HS-27A (cell line): ENCODE results near the gene GSTT2.

Source experiments
- DNase-seq: peaks from one replicate; pipeline ENCODE4 v3.0.0-alpha.2; 2012; ENCODE audit warnings: low read depth, missing footprints

Gene GSTT2

GRCh38 chr22:24009227-24010017 is 29.5 kb downstream of the GSTT2 start:
- DNase-seq, result no peak

- no peak for DNase-seq
Observed at GRCh38 chr22:24010018-24010391, 30.1 kb downstream of the GSTT2 start.

- no peak for DNase-seq
Observed at GRCh38 chr22:24011735-24012068, 31.8 kb downstream of the GSTT2 start.

GRCh38 chr22:24016156-24016555 is 36.2 kb downstream of the GSTT2 start:
- no peak for DNase-seq

- DNase-seq, result no peak
Observed at GRCh38 chr22:24021304-24021703, 41.4 kb downstream of the GSTT2 start.

- DNase-seq, result no peak
Observed at GRCh38 chr22:24023204-24023789, 43.4 kb downstream of the GSTT2 start.

GRCh38 chr22:24024354-24024753 is 44.4 kb downstream of the GSTT2 start:
- DNase-seq, result no peak

- no peak for DNase-seq
Observed at GRCh38 chr22:24025475-24025874, 45.5 kb downstream of the GSTT2 start.

- no peak for DNase-seq
Observed at GRCh38 chr22:24026056-24026455, 46.1 kb downstream of the GSTT2 start.

- no peak for DNase-seq
Observed at GRCh38 chr22:24026733-24027132, 46.8 kb downstream of the GSTT2 start.

GRCh38 chr22:24027389-24027975 is 47.5 kb downstream of the GSTT2 start:
- DNase-seq, result no peak

GRCh38 chr22:24027991-24028390 is 48.1 kb downstream of the GSTT2 start:
- no peak for DNase-seq

GRCh38 chr22:24028533-24028932 is 48.6 kb downstream of the GSTT2 start:
- no peak for DNase-seq

GRCh38 chr22:24029304-24029703 is 49.4 kb downstream of the GSTT2 start:
- no peak for DNase-seq

GRCh38 chr22:24030186-24030702 is 50.3 kb downstream of the GSTT2 start:
- DNase-seq, result no peak
